HG02970 (cell line): Measurements from ENCODE around the gene SLC38A7.
A peak's percentile ranks its signal among the peaks of the same experiment; 100 is the strongest.
"Not testable (repeated sequence)": the region's sequence is repeated elsewhere in the genome, so short reads cannot be mapped to it uniquely, and the experiment has no call there.

ENCODE experiments used
- ATAC-seq: cut with Tn5 transposase; IDR thresholded peaks from one replicate; pipeline ENCODE4 v1.9.1; 2021; ENCODE audit warnings: mild to moderate bottlenecking, moderate library complexity, moderate number of reproducible peaks; ENCODE audit not compliant: unreplicated experiment, low FRiP score

SLC38A7 gene, protein sequence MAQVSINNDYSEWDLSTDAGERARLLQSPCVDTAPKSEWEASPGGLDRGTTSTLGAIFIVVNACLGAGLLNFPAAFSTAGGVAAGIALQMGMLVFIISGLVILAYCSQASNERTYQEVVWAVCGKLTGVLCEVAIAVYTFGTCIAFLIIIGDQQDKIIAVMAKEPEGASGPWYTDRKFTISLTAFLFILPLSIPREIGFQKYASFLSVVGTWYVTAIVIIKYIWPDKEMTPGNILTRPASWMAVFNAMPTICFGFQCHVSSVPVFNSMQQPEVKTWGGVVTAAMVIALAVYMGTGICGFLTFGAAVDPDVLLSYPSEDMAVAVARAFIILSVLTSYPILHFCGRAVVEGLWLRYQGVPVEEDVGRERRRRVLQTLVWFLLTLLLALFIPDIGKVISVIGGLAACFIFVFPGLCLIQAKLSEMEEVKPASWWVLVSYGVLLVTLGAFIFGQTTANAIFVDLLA

DNA sequence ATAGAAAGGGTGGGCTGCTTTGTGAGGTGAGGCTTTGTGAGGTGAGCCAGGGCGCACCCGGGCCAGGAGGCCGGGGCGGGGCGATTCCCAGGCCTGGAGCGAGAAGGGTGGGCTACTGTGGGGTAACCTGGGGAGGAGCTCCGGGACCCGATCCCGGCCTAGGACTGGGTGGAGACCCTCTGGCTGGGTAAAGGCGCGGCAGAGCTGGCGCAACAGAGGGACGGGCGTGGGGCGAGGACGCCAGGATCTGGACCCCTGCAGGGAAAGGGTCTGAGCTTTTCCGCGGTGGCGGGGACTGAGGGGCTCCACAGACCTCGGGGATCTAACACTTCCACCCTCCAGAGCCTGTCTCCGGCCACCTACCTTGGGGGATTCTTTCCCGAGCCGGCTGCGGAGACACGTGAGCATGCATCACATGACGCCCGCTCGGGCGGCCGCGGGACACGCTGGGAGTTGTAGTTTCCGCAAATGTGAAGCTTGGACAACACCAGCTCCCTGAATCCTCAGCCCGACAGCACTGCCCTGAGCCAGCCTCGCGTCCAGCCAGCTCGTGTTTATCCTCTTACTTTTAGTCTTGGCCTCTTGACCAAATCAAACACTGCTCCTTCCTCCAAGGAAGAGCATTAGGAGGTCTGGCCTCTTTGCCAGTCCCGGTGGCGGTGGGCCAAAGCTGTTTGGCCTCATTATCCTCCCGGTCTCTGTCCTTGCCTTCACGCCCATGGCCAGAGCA, at the start of gene SLC38A7:
Gene SLC38A7, minus strand, starts transcription at position 417 of the 730 bp plus-strand sequence. CDS start 4,644 bp downstream, outside the sequence.
- peak; percentile 77 for ATAC-seq

DNA sequence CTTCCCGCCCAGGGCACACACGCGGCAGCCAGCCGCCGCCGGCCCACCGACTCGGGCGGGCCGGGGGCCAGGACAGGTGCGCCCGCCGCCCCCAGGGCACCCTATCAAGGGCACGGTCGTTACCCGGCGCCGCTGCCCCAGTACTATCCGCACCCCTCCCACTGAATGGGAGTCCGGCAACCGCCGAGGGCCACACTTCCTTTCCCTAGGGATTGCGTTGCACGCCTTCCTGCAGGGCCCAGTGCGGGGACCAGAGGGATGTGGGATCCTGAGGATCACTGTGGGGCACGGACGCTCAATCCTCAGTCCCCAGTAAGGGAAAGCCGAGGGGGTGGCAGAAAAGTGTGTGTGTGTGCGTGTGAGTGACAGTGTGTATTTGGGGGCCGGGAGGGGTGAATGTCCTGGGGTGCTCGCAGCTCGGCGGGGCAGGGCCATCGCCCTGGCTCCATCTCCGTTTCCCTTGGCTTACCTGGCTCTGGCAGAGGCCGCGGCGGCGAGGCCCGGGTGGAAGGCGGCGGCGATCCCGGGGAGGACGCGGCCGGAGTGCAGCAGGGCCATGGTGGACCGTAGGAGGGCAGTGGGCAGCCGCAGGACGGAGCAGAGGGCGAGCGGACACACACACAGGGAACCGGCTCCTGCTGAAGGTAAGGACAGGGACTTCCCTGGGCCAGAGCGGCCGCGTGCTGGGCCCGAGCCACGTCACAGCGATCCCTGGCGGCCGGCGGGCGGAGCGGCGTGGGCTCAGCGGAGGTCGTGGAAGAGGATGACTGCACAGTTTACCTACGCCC, 49.3 kb upstream of the SLC38A7 start, which contains the start of gene GOT2:
Gene GOT2, minus strand, starts transcription at position 646 of the 788 bp plus-strand sequence. Its CDS starts 88 bp downstream, at position 558.
- peak; percentile 95 for ATAC-seq

DNA sequence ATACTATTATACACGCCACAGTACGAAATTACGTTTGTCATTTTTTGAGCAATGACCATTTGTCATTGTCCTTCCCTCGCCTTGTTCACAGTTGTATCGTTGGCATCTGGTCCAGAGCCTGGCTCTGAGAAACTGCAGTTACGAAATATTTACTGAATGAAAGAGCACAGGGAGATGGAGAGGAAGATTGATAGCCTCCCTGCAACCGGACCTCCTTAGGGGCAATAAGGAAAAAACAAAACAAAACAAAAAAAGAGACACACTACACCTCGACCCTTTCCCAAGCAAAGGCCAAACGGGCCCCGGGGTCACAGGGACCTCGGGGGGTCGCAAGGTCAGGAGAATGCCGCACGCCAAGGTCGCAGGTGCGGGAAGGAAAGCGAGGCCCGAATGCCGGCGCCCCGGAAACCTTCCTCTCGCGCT, 48.7 kb upstream of the SLC38A7 start:
- no peak for ATAC-seq

DNA sequence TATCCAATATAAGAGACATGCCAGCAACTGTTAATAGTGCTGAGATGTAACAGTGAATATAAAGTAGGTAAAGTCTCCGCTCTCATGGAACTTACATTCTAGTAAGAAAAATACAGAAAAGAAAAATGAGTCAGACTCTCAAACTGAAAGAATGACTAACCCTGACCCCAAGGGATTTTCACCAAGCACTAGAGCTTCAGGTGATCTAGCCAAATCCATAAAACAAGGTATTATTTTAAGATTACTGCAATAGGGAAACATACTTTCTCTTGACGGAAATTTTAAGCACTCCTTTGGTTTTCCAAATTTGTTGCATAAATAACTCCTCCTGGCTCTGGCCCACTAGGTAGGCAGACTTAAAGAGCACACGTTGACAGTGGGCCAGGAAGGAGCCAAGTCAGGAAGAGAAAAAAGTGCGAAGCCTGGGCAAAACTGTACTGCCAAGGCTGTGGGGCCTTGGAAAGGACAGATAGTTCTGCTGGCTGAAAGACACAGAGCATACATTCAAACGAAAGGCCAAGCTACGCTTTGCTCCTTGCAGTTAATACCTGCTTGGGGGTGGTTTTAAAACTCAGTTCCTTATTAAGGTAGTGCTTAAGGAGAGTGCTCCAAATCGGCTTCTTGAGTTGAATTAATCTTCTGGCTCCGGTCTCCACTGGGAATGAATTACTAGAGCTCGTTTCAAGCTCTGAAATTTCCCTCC, 48.1 kb upstream of the SLC38A7 start:
- peak; percentile 49 for ATAC-seq

DNA sequence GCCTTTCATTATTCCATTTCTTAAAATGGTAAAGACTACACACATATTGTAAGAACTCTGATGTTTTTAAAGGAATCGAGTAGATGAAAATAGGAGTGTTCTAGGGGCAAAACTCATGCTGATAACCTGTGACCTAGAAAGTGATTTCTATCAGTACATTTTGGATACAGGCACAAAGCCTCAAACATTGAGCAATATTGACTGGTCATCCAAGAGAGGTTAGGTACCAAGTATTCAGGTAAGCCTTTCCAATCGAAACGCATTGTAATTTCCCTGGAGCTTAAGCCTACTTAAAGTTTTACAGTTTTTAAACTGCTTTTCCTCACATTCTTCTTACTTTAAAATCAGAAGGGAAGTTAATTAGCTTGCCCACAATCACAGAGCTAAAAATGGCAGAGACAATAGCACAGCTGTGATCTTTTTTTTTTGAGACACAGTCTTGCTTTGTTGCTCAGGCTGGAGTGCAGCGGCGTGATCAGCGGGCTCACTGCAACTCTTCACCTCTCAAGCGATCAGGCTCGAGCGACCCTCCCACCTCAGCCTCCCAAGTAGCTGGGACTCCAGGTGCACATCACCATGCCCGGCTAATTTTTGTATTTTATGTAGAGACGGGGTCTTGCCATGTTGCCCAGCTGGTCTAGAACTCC, 46.3 kb upstream of the SLC38A7 start:
- ATAC-seq, result no peak

DNA sequence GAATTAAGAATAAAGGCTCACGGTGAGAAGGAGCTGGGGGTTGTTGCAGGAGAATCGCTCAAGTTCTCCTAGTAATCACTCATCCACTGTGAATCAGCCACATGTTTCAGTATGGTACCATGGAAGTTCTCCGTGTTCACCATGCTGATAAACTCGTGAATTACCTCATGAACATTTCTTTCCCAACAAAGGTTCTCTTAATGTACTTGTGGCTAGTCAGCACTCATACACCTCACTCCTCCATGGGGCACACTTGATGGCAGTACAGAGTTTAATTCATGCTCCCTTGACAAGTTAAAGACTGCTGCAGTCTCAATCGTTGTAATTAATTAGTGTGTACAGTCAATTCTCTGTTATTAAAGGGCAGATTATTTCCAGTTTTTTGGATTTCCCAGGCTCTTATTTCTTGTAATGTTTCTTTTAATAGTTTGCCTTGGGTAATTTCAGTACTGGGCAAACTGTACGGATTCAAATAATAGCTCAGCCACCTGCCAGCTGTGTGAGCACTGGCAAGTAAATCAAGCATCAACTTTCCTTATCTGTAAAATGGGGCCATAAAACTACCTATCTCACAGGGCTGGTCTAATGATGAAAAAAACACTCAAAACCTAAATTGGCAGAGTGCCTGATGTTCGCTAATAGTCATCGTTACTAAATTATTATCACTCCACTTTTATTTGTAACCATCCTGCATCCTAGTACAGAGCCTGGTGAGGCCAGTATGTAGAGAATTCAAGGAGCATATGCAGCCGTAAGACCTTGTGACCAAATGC, 43.4 kb upstream of the SLC38A7 start:
- no peak for ATAC-seq

DNA sequence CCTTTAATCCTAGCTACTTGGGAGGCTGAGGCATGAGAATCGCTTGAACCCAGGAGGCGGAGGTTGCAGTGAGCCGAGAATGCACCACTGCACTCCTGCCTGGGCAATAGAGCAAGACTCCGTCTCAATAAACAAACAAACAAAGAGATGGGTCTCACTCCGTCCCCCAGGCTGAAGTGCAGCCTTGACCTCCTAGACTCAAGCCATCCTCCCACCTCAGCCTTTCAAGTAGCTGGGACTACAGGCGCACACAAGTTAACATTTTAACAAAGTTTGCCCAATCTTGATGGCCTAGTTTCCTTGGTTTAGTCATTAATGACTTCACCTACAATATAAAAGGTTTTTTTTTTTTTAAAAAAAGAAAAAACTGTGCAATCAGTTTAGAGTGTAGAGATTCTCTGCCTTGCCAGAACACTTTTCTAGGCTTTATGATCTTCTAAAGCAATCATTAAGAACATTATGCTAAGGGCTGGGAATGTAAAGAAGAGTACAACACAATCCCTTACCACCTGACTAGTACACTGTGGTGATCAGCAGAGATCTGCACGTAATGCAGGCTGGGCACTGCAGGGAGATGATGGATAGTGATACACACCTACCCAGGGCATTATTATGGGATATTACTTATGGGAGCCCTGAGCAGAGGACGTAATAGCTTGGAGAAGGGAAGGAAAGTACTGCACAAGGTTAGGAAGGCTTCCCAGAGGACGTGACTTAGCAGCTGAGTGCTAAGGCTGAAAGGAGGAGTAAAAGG, 42.6 kb upstream of the SLC38A7 start:
- ATAC-seq, result no peak

DNA sequence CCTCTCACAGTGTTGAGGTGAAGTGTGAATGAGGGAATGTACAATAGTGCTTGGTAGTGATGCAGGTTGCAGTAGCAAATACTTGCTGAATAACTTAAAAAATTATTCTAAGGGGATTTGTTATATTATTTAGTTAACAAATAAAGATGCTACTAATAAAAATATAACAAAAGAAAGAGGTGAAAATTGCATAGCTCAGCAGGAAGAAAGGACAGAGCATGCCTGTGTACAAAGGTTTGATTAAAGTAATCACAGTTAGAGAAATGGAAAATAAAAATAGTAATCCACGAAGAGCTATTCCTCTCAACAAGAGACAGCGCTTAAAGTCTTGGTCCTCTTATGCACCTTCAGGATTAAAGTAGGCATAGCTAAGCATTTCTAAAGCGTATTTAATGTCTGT, 38.5 kb upstream of the SLC38A7 start:
- no peak for ATAC-seq

DNA sequence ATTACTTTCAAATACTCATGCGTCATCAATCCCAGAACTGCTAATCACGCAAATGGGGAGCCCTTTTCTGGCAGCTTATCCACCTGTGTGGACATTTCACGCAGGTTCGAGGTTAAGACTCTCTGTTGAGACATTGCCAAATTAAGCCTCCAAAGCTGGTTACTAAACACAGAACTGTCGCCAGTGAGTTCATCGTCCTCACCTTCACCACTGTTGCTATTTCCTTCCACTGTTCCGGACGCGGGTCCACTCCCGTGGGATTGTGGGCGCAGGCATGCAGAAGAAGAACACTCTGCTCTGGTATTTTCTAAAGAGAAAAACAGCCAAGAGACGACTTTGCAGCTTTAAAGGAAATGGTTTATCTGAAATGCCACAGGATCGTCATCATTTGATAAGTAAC, 33.4 kb upstream of the SLC38A7 start:
- ATAC-seq, result no peak

DNA sequence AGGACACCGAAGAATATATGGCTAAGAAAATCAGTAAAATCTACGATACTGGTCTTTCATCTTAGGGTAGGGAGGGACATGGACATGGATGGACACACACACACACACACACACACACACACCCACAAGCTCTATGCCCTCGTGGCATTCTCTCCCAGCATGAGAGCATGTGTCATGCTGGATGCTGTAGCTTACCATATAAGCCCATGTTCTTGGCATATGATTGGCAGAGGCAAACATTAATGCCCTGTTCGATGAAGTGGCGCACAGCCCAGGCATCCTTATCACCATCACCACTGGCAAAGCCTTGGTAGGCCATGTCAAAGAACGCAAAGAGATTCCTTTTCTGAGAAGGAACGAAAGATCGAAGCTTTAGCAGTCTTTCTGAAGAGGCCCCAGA, 31.9 kb upstream of the SLC38A7 start:
- ATAC-seq, result no peak

DNA sequence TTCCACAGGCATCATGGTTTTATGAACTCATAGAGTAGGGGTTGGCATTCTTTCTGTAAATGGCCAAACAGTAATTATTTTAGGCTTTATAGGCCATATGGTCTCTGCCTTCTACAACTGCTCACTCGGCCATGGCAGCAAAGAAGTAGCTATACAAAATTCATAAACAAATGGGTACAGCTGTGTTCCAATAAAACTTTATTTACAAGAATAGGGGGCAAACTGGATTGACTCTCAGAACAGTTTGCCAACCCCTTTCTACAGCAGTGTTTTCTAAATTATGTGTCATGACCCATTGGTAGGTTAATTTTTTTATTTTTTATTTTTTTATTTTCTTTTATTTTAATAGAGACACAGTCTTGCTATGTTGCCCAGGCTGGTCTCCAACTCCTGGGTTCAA, 29.2 kb upstream of the SLC38A7 start:
- ATAC-seq, result no peak

DNA sequence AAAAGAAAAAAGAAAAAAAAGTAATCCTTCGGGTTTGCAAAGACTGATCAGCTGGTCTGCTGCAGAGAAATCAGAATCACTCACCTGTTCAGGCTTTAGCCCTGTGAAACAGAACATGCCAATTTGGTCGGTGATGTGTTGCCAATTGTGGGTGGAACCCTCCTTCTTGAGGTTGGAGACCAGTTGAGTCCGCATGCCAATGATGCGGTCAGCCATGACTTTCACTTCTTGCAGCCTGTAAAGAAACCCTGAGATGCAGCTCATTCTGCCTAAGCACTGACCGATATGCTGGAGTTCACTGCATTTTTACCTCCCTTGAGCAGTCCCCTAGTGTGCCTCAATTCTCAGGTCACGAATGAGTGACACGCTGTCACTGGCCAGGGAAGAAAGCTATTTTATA, 24.8 kb upstream of the SLC38A7 start:
- no peak for ATAC-seq

DNA sequence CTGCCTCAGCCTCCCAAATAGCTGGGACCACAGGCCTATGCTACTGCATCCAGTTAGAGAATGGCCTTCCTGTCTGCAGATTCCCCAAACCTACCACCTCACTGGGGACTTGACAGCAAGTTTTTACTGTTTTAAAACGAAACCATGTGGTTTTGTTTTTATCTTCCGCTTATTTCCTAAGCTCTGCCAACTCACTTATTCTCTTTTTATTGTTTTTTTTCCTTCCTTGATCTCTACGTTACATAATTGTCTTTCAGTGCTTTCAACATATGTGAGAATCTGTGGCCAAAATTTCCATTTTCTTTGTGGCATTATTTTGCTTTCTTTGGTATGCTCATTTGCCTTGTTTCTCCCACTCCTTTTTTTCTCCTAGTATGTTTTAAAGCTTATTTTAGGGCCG, 14.6 kb upstream of the SLC38A7 start:
- no peak for ATAC-seq

DNA sequence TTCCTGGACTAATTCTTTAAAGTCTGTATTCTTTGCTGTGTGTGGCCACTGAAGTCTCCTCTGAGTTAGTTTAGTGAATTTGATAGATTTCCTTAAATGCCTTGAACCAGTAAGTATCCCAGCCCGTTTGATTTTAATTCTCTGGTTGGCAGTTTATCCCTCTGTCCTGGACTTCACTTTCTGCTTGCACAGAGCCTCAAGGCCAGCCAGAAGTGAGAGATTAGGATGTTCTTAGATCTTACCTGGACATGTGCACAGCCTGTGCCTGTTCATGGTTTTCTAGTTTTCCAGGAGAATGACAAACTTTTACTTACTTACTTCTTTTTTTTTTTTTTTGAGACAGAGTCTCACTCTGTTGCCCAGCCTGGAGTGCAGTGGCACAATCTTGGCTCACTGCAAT, 10.8 kb upstream of the SLC38A7 start:
- no peak for ATAC-seq

DNA sequence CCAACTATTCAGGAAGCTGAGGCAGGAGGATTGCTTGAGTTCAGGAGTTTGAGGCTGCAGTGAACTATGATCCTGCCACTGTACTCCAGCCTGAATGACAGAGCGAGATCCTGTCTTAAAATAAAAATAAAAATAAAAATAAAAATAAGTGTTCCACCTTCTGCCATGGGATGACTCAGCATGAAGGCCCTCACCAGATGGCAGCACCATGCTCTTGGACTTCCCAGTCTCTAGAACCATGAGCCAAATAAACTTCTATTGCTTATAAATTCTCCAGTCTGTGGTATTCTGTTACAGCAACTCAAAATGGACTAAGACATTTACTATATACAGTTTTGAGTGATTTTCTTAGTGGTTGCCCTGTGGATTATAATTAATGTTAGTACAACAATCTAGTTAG, 7.9 kb upstream of the SLC38A7 start:
- ATAC-seq, result no peak

DNA sequence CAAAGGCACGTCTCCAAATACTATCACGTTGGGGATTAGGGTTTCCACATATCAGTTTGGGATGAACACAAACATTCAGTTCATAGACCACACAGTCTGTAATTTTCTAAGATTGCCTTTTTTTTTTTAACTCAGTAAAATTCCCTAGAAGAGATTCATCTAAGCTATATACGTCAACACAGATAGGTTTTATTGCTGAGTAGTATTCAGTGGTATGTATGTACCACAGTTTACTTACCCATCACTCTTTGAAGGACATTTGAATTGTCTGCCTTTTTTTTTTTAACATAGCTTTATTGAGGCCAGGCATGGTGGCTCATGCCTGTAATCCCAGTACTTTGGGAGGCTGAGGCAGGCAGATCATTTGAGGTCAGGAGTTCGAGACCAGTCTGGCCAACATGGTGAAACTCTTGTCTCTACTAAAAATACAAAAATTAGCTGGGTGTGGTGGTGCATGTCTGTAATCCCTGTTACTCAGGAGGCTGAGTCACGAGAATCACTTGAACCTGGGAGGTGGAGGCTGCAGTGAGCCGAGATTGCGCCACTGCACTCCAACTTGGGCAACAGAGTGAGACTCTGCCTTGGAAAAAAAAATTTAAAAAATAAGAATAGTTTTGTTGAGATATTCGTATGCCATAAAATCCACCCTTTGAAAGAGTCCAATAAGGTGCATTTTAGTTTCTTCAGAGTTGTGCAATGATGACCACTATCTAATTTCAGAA, 2.6 kb upstream of the SLC38A7 start:
- not testable (repeated sequence) for ATAC-seq

DNA sequence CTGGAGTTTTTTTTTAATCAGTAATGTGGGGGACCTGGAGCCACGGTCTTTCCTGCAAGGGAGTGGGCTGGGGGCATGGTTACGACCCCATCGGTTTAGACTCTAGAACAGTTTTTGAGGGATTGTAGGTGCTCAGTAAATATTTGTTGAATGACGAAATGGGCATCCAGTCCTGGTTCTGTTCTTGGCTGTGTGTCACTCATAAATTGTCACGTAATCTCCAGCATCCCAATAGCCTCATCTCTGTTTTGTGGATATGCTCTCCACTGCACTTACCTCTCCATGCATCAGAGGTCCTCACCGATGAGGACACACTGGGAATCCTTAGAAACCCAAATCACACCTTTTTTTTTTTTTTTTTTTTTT, 497 bp upstream of the SLC38A7 start:
- no peak for ATAC-seq

DNA sequence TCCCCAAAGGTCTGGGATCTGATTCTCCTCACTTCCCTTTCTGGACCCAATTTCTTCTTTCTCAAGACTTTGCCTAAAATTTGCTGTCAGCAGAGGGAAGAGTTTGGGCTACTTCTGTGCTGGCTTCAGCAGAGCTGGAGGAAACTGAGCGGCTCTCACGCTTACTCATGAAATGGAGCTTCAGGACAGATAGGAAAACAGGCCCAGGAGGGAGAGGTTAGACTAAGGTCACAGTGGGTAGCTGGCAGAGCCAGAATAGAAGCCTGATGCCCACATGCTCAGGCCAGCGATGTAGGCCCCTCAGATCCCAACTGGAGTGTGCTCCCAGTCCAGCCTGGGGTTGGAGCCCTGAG, 593 bp downstream of the SLC38A7 start:
- no peak for ATAC-seq
